Stimulated activated CD4-positive, alpha-beta T cell treated with anti-CD3 and anti-CD28 coated beads, Interleukin-12 subunit alpha, Interleukin-12 subunit beta, amount 100 ng/mL, for 24 hours (primary cell): Measurements from ENCODE around the gene ANTKMT.
"Not testable (repeated sequence)": the region's sequence is repeated elsewhere in the genome, so short reads cannot be mapped to it uniquely, and the experiment has no call there.

Source experiments
- DNase-seq, 2 experiments: peaks; one replicate each; pipeline ENCODE4 v3.0.0-alpha.2; 2020; ENCODE audit warnings: low read depth in 2 of 2

ANTKMT gene

DNA sequence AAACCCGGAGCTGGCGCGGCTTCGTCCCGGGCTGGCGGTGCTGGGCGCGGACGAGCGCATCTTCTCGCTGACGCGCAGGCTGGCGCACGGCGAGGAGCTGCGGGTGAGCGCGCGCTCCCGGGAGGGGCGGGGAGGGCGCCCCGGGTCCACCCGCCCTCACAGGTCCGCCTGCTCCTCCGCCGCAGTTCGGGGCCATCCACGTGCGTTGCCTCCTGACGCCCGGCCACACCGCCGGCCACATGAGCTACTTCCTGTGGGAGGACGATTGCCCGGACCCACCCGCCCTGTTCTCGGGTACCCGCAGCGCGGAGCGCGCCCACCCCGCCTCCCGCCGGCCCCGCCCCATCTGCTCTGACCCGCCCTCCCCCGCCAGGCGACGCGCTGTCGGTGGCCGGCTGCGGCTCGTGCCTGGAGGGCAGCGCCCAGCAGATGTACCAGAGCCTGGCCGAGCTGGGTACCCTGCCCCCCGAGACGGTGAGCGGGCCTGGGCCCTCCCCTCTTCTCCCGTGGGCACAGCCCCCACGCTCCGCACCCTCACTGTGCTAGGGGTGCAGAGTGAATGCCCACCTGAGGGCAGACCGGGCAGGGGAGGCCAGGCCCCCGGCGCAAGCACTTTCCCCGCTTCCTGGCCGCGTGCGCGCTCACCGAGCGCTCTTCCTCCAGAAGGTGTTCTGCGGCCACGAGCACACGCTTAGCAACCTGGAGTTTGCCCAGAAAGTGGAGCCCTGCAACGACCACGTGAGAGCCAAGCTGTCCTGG is 7.4 kb downstream of the ANTKMT start:
- DNase-seq = peak in 1 of 2 experiments; percentile 62

DNA sequence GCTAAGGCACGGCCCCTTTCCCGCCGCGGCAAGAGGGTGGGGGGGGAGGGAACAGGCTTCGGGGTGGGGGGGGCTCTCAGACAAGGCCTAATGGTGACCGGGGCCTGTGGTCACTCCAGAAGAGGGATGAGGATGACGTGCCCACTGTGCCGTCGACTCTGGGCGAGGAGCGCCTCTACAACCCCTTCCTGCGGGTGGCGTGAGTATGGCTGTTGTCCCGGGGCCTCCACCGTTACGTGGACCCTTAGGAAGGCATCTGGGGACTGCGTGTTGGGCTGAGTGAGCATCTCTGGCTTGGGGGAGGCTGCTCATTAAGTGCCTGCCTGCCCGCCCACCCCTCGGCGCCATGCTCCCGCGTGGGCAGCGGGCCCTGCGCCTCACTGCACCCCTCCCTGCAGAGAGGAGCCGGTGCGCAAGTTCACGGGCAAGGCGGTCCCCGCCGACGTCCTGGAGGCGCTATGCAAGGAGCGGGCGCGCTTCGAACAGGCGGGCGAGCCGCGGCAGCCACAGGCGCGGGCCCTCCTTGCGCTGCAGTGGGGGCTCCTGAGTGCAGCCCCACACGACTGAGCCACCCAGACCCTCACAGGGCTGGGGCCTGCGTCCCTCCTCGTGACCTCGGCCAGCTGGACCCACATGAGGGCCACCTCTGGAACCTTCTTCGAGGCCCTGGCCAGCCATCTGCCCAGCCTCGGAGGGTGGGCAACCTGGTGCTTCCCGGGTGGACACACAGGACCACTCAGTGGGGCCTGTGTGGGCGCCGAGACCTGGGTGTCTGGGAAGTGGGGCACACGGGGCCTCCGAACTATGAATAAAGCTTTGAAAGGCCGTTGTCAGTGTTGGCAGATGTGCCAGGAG is 8.2 kb downstream of the ANTKMT start:
- DNase-seq = no peak

DNA sequence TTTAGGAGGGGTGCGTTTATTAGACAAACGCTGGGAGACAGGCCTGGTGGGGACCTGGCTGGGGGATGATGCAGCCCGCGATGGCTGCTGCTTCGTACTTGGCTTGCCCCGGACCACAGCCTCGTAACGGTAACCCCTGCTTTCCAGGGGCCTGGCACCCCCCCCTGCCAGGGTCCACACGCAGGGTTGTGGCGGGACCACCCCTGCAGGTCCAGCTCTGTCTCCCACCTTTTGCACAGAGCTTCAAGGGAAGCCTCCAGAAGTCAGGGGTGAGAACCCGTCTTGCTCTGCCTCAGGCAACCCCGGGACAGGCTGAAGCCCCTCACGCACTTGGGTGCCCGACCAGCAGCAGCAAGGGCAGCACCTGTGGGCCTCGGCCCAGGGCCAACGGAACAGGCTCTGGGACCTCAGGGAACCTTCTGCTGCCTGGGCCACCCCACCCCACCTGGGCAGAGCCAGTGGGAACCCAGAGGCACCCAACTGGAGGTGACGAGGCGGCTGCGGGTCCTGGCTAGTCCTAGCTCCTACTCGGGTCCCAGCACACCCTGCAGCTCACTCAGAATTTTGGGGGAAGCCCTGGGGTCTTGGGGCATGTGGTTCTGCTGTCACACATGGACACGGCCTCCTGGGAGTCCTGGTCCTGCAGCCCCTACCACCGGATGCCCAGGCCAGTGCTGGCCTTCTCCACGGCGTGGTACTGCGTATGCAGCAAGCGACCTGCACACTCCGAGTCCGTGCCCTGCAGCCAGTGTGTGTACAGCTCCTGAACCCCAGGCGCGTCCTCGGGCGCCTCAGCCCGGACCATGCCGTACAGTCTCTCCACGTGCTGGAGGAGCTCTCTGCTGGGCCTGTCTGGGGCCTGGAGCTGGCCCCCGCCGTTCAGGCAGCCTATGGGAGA is 9.1 kb downstream of the ANTKMT start:
- DNase-seq = no peak

DNA sequence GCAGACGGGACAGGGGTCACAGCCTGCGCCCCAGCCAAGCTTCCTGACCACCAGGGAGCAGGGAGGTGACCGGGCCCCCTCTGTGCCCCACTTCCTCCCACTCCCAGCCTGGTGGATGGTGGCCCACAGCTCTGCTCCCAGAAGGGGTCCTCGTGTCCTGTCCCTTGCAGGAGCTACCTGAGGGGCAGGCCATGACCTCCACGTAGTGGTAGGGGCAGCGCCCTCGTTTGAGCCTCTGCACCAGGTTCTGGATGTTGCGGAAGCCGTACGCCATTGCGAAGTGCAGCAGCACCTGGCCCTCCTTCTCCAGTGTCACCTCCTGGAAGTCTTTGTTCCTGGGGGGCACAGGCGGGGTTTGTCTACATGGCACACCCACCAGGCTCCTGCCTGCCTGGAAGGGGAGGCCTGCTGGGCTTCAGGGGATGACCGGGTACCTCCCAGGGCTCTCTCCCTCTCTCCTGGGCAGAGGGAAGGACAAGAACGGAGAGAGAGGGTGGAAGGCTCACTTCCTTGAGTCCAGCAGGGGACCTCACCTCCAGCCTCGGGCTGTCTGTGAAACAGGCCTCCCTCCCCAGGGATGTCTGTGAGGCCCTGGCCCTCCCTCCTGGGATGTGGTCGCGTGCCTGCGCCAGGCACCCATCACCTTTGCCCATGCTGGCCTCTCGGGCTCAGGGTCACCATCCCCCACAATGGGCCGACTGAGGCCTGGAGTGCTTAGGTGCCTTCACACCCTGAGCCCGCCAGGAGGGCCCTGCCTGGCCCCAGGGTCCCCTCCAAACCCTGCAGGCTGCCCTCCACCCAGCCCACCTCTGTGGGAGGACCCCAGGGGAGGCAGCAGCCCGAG is 9.9 kb downstream of the ANTKMT start:
- no peak for DNase-seq

DNA sequence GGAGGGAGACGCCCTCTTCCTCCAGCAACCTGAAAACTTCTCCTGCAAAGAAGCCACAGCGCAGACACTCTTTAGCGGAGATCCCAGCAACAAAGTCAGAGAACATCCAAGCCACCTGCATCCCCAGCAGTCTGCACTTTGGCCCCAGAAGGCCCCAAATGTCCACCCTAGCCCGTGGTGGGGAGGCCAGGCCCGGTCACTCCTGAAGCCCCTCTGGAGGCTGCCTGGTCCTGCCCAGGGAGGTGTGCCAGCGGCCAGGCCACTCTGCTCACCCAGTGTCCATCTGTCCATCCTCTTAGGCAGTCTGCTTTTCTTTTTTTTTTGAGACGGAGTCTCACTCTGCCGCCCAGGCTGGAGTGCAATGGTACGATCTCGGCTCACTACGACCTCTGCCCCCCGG is 11.4 kb downstream of the ANTKMT start:
- no peak for DNase-seq

DNA sequence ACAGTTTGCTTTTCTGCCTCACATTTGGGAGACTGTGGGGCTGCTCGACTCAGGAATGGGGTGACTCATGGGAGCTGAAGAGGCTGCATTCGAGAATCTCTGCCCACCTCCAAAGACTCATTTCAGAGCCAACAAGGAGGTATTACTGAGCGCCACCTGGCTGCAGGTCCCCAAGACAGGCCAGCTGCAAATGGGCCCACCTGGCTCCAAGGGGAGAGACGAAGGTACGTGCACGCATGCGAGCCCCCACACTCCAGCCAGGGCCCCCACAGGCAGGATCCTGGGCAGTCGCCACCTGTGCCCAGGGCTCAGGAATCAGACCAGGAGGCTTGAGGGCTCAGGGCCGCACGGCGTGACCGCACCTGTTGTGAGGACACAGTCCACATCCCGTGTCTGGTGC is 12.0 kb downstream of the ANTKMT start:
- DNase-seq = no peak

DNA sequence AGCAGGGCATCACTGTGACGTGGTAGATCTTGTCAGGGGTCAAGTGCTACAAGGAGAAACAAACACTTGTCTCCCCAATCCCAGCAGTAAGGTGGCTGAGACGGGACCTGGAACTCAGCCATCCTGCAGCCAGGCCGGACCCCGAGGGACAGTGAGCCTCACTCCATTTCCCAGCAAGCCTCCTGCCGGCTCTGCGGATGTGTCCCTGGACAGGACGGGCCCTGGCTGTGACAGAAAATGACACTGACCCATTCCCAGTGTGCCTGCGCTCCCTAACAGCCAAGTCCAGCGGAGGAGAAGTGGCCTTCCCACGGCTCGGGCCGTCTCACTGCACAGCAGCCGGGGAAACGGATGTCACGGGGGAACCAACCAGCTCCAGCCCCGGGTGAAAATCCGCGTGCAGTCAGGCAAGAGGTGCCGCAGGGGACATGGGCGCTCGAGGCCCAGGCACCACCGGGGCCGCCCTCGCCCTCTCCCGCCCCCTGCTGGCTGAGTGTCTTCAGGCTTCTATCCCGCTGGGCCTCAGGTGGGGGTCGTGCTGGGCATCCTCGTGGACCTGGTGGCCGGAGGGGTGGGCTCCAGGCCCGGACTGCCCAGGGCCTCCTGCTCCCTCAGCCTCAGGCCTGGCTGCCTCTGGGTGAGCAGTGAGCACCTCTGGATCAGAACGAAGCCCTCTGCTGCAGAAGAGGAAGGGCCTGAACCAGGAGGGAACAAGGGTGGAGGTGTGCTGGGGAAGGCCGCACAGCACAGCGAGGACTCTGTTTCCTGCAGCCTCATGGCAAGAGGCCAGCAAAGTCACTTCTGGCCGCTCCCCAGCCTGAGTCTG is 12.6 kb downstream of the ANTKMT start:
- DNase-seq = no peak

DNA sequence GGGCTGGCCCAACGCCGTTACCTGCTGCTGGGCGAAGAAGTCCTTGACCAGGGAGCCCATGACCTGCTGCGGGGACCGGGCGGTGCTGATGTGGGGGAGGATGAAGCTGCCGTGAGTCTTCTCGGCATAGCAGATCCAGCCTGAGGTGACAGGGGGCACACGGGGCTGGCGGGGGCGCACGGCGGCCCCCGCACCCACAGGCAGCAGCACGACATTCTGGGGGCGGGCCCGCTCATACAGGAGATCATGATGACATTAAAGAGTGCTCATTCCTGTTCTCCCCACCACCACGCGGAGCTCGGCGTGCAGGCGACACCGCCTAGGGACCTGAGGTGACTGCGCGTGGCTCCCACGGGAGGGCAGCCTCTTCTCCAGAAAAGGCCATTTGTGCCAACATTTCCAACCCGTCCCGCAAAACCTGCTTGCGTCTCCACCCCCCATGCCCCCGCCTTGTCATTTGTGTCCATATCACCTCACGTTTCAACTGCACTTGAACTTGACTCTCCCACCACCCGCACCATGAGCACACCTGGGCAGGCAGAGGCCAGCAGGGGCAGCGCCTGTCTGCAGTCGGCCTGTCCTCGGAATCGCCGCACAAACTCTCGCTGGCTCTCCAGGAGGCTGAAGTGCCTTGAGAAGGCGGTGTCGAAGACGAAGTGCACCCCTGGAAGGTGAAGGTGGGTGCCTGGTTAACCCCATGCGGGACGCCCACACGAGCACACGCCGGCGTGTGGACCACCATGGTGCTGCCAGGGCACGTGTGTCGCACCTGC is 13.4 kb downstream of the ANTKMT start:
- DNase-seq = no peak

DNA sequence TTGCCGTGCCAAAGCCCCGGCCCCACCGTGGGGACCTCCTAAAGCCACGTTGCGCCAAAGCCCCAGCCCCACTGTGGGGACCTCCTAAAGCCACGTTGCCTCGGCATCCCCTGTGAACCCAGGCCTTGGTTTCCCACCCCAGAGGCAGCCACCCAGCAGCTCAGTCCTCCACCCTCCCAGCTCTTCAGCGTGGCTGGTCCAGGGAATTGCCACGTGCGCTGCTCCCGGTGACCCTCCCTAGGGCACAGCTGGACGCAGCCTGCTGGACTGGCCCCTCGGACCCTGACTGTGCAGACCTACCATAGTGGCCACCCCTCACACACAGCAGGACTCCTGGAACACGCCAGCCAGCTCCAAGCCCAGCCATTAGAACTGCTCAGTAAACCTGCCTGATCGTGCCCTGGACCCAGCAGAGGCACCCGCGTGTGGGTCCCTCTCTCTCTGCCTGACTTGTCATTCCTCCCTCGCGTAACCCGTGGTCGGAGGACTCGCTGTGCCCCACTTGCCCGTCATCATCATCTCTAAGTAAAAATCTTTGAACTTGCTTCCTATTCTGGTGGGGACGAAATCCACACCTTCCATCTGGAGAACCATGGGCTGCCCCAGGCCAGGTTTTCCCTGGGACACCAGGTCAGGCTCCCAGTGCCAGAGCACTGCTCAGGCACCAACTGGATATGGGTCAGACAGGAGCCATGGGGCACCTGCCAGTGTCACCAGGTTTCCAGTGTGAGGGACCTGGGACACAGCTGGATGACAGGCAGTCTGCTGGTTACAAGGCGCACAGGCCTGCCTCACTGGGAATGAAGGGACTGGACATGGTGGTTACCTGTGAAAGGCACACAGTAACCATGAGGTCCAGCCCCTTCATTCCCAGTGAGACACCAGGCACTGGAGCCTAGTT is 14.3 kb downstream of the ANTKMT start:
- no peak for DNase-seq

DNA sequence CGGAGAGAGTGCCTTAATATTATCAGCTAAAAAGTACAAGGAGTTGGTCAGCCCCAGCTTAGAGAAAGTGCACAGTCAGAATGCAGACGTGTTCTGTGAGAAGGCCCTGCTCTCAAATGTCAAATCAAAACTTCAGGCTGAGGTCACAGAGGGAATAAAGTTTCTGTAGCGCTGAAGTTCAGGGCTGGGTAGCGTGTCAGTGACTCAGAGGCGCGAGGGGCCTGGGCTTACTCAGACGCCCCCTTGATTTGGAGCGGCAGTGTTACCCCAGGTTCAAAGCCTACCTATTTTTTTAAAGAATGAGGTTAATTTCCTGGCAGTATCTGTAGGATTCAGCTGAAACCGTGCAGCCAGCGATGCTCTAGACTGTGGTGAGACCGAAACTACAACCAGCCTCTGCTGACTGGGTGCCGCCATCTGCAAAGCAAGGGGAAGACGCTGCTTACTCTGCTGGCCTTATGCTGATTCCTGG is 15.1 kb downstream of the ANTKMT start:
- DNase-seq = peak in 1 of 2 experiments; percentile 56

DNA sequence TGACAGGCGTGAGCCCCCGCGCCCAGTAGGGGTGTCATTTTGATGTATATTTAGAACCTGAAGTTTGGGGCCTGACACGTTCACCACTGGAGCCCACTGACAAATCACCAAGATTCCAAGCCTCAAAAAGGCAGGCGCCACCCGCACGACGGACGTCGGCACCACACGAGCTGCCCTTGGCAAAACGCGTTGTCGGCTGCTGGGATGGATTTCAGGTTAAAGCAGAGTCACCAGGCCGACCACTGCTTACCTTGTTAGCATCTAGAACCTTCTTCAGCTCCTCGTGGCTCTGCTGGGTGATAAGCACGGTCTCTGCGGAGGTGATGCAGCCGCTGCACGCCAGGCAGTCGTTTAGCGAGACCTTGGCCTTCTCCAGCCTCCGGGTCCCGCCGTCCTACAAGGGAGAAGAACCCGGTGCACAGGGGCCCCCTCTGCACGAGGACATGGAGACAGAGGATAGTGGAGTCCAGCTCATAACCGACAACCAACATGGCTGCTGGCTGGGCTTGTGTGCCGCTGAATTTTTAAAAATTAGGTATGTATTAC is 16.1 kb downstream of the ANTKMT start:
- DNase-seq = no peak

DNA sequence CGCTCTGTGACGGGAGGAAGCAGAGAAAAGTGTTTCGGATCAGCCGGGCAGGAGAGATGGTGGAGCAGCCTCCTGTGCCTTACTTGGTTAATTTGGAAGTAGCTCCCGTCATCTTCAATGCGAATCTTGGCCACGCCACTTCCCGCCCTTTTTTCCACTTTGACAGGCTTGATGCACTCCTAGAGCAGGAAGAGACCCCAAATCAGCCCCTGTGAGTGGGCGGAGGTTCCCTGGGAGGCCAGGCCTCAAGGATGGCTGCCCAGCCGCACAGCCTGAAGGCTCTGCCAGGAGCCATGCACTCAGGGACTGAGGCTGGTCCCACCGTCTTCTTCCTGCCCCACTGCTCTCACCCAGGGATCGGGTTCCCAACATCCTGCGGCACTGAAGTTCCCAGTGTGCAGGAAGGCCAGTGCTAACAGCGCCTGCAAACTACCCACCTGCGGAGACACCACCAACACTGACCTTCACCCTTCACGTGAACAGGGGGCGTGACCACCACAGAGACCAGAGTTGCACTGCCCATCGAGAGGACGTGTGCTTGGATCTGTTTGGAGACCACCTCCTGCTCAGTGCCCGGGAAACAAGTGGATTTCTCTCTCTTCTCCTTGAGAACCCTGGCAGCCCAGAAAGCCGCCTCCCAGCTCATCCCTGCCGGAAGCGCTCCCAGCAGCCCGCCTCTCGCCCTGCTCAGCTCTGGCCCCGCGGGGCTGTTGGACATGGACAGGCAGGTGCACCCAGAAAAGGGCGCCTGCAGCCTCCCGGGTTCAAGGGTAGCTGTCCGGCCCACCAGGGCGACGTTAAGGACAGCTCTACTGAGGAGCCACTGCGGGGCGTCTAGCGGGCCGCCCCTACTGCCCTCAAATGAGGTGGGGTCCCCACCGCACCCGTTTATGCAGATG is 18.9 kb downstream of the ANTKMT start:
- no peak for DNase-seq

DNA sequence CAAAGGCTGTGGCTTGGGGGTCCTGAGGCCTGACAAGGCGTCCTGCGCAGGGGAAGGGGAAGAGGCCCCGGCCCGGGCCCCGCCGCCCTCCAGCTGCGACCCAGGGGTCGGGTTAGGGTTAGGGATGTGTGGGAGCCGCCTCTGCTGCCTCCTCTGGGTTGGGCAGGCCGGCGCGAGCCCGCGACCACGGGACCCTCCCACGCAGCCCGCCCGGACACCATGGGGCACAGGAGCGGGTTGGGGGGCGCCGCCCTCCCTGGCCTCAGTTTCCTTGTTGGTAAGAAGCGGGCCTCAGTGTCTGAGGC is 19.5 kb downstream of the ANTKMT start:
- DNase-seq = no peak

DNA sequence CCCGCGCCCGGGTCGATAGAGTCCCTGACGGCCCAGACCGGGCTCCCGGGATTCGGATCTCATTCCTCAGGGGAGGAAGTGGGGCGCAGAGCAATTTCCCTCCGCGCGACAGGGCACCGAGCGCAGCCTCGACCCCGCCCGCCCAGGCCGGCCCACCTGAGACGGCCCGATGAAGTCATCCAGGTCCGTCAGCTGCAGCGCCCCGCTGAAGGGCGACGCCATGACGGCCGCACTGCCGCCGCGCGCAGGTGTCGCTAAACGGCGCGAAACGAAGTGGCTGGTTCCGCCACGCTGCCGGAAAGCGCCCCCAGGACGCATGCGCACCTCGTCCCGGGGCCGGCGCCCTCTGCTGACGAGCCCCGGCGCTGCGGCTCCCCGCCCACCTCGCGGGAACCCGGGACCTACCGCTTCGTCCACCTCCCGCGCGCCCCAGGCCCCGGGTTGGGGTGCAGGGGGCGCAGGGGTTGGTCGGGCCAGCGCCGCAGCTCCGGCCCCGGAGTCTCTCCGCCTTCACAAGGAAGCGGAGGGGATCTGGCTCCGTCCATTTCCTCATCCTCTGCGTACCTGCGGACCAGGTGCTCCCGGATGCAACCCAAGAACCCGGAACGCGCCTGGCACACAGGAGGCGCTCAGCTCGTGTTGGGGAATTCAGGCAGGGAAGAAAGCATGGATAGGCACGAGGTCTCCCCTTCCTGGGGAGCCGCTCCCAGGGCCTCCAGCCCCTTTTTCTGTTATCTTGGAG is 20.0 kb downstream of the ANTKMT start, which contains the start of gene CIAO3:
TSS of gene CIAO3 (minus strand) at position 234 of the 742 bp plus-strand sequence. CDS start at position 222, 12 bp downstream.
- peak; percentile 84 to 88 for DNase-seq

DNA sequence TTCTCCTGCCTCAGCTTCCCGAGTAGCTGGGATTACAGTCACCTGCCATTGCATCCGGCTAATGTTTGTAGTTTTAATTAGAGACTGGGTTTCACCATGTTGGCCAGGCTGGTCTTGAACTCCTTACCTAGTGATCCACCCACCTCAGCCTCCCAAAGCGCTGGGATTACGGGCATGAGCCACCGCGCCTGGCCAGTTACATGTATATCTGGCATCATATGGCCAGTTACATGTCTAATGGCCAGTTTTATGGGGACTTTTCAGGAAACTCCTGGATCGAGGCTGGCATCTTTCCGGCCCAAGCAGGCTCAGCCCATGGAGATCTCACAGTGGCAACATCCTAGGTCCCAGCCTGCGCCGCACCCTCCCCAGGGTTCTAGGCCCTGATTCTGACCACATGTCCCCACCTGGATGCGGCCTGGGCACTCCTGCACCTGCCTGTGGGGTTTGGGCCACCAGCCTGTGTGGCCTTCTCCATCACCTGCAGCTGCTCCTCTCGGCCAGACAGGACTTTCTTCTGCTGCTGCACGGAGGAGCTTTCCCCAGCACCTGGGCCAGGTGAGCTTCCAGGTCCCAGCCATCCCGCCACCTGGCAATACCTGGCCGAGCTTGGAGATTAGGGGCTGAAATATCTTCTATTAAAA is 21.2 kb downstream of the ANTKMT start:
- no peak for DNase-seq

DNA sequence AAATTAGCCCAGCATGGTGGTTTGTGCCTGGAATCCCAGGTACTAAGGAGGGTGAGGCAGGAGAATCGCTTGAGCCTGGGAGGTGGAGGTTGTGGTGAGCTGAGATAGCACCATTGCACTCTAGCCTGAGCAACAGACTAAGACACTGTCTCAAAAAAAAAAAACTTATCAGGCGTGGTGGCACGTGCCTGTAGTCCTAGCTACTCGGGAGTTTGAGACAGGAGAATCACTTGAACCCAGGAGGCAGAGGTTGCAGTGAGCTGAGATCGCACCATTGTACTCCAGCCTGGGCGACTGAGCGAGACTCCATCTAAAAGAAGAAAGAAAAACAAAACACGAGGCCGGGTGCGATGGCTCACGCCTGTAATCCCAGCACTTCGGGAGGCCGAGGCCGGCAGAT is 21.9 kb downstream of the ANTKMT start:
- not testable (repeated sequence) for DNase-seq
